Activated B cell treated with CpG ODN at 0.5 μM for 24 hours (primary cell): Measurements from ENCODE around the gene CBFA2T3. TPM values are rescaled to one million over a fixed set of nuclear protein-coding genes. Genes with fewer than 3 reads are reported as not detected.

Experiments
- ATAC-seq: fragments of 200-7000 bp; cut with Tn5 transposase; one replicate; pipeline ENCODE4 v1.10.0; 2021; ENCODE audit warnings: low read depth, mild to moderate bottlenecking, moderate library complexity
- CTCF ChIA-PET: fragments of 350-600 bp; sonication (Branson Sonifier 250); formaldehyde crosslinking; loops from one replicate; lab custom pipeline; 2021; ENCODE audit warnings: antibody characterized with exemption; lab: Charles Lee
- POLR2A ChIA-PET: fragments of 350-600 bp; sonication (Branson Sonifier 250); formaldehyde crosslinking; loops from one replicate; lab custom pipeline; 2021; ENCODE audit warnings: antibody characterized with exemption; lab: Charles Lee
- DNase-seq: peaks from one replicate; pipeline ENCODE4 v3.0.0; 2022
- H3K27ac Mint-ChIP-seq: one replicate; pipeline ENCODE4 v1.8.0; 2020; ENCODE audit warnings: mixed read lengths
- H3K27me3 Mint-ChIP-seq: one replicate; pipeline ENCODE4 v1.8.0; 2021; ENCODE audit warnings: mixed read lengths
- H3K36me3 Mint-ChIP-seq: one replicate; pipeline ENCODE4 v1.8.0; 2021; ENCODE audit warnings: low read depth, mixed read lengths
- H3K4me1 Mint-ChIP-seq: one replicate; pipeline ENCODE4 v1.8.0; 2021; ENCODE audit warnings: mixed read lengths
- H3K4me3 Mint-ChIP-seq: one replicate; pipeline ENCODE4 v1.8.0; 2020; ENCODE audit warnings: mild to moderate bottlenecking, mixed read lengths
- H3K9me3 Mint-ChIP-seq: one replicate; pipeline ENCODE4 v1.8.0; 2020; ENCODE audit warnings: mixed read lengths
- intact Hi-C: fragments of 100-400 bp; cut with micrococcal nuclease; formaldehyde crosslinking; loops from one replicate; pipeline ENCODE4 v1.15.1; 2024
- total RNA-seq: library from RNA; stranded (reverse); gene quantifications from 2 replicates; pipeline ENCODE4 v1.2.3, GENCODE V29; 2022
- TF ChIP-seq, protein P1 (sequence below): fragments of 200-600 bp; IDR thresholded peaks from one replicate; pipeline ENCODE4 v1.8.0; 2022; ENCODE audit warnings: antibody characterized with exemption, mild to moderate bottlenecking

The CBFA2T3 gene
- total RNA-seq, 1 donor from 2014 or later, result 63.3 TPM

DNA sequence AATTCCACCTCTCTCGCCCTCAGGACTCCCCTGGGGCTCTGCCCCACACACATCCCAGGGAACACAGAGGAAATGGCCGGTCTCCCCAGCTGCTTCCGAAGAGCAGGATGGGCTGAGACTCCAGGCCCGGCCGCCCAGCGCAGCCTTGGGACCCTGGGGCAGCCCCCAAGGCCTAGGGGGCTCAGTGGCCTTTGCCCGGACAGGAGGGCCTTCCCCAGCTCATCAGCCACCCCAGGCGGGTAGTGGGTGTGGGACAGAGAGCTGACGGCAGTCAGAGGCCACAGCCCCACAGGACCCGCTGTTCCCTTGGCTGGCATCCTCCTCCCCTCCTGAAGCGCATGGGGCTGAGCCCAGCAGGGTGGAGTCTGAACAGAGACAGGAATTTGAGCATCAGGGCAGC lies 6.2 kb upstream of the CBFA2T3 start:
- Mint-ChIP-seq H3K9me3 (no peaks in the 10 kb centered on the region), H3K36me3 (no peaks in the 10 kb centered on the region), H3K27me3 (no peaks in the 10 kb centered on the region), H3K27ac (peak overlapping the region; percentile 82), H3K4me1 (peaks cover 88% of the 10 kb centered on the region), H3K4me3 (peak overlapping the region; percentile 76)
- CTCF ChIA-PET, result no interaction called here
- DNase-seq, result peak; percentile 54
- TF ChIP-seq, protein P1, sequence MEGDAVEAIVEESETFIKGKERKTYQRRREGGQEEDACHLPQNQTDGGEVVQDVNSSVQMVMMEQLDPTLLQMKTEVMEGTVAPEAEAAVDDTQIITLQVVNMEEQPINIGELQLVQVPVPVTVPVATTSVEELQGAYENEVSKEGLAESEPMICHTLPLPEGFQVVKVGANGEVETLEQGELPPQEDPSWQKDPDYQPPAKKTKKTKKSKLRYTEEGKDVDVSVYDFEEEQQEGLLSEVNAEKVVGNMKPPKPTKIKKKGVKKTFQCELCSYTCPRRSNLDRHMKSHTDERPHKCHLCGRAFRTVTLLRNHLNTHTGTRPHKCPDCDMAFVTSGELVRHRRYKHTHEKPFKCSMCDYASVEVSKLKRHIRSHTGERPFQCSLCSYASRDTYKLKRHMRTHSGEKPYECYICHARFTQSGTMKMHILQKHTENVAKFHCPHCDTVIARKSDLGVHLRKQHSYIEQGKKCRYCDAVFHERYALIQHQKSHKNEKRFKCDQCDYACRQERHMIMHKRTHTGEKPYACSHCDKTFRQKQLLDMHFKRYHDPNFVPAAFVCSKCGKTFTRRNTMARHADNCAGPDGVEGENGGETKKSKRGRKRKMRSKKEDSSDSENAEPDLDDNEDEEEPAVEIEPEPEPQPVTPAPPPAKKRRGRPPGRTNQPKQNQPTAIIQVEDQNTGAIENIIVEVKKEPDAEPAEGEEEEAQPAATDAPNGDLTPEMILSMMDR, result no peak
- POLR2A ChIA-PET, result interaction anchor here (1.1 to 7.6 kb wide), 4 partner anchors 14 to 110 kb away, joined by 4 to 165 read pairs (median 5); partner anchors contain the start of gene ACSF3
- intact Hi-C loops, result loop anchor here (1.0 to 5.0 kb wide), 4 partner anchors 15 to 132 kb away; no protein-coding TSS in a partner anchor
- peak; percentile 31 for ATAC-seq

DNA sequence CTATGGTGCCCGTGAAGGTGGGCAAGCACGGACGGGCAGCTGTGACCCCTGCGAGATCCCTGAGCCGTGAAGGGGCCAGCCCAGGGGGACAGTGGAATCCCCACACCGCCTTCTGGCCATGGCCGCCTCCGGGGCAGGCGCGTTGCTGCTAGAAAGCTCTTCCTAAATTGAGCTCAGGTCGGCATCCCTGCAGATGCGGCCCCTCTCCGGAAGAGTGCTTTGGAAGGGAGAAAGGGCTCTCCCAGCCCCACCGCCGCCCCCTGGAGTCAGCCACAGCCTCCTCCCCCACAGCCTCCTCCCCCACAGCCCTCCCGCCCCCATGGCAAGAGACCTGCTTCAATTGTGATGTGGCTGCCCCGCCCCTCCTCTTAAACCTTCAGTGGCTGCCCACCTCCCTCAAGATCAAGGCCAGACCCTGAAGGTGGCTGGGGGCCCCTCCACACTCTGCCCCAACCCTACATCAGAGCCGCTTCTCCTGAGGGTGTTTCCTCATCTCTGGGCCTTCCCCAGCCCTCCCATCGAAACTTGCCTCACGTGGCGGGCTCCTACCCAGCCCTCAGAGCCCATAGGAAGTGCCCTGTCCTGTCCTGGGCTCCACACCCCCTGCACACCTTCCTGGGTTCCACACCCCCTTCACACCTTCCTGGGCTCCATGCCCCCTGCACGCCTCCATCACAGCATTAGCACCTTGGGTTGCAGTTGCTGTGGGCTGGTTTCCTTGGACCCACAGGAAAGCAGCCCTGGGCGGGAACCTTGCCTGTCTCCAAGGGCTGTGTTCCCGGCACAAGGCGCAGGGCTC lies 5.5 kb upstream of the CBFA2T3 start:
- Mint-ChIP-seq H3K4me3 (peak overlapping the region; percentile 76), H3K9me3 (no peaks in the 10 kb centered on the region), H3K27me3 (no peaks in the 10 kb centered on the region), H3K36me3 (no peaks in the 10 kb centered on the region), H3K27ac (peak overlapping the region; percentile 74), H3K4me1 (peaks cover 91% of the 10 kb centered on the region)
- intact Hi-C loops, result loop anchor here (1.0 to 5.0 kb wide), 4 partner anchors 14 to 133 kb away; no protein-coding TSS in a partner anchor
- DNase-seq (no peak), ATAC-seq (no peak)
- ChIA-PET POLR2A (interaction anchor here (1.2 to 7.6 kb wide), 2 partner anchors 13 to 111 kb away, joined by 5 to 165 read pairs; partner anchors contain the start of gene ACSF3), CTCF (no interaction called here)
- TF ChIP-seq, protein P1, result no peak

DNA sequence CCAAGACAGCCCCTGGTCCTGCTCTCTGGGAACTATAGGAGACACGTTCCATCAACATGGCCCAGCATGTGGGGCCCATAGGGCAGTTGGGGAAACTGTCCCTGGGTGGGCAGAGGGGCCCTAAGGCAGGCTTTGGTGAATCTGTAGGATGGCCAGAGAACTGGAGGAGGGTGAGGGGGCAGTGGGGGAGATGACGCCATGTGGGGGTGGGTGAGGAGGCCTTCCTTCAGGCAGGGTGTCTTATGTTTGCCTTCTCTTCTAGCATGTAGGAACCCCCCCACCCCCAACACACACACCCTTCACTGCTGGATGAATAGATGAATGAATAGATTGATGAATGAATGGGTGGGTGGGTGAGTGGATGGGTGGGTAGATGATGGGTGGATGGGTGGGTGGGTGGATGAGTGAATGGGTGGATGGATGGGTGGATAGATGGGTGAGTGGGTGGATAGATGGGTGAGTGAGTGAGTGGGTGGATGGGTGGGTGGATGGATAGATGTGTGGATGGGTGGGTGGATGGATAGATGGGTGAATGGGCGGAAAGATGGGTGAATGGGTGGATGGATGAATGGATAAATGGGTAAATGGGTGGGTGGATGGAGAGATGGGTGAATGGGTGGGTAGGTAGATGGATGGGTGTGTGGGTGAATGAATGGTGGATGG lies 2.5 kb upstream of the CBFA2T3 start:
- Mint-ChIP-seq H3K27ac (peak overlapping the region; percentile 83), H3K9me3 (no peaks in the 10 kb centered on the region), H3K36me3 (peaks cover 2% of the 10 kb centered on the region), H3K4me3 (peak overlapping the region; percentile 38), H3K27me3 (no peaks in the 10 kb centered on the region), H3K4me1 (peaks cover 91% of the 10 kb centered on the region)
- intact Hi-C loops, result loop anchor here (2.0 to 5.0 kb wide), 2 partner anchors 25 to 53 kb away; no protein-coding TSS in a partner anchor
- TF ChIP-seq, protein P1, result no peak
- DNase-seq (no peak), ATAC-seq (no peak)
- ChIA-PET POLR2A (interaction anchor here (0.6 to 4.2 kb wide), 12 partner anchors 8 to 419 kb away, joined by 3 to 126 read pairs (median 6); no protein-coding TSS in a partner anchor), CTCF (no interaction called here)

DNA sequence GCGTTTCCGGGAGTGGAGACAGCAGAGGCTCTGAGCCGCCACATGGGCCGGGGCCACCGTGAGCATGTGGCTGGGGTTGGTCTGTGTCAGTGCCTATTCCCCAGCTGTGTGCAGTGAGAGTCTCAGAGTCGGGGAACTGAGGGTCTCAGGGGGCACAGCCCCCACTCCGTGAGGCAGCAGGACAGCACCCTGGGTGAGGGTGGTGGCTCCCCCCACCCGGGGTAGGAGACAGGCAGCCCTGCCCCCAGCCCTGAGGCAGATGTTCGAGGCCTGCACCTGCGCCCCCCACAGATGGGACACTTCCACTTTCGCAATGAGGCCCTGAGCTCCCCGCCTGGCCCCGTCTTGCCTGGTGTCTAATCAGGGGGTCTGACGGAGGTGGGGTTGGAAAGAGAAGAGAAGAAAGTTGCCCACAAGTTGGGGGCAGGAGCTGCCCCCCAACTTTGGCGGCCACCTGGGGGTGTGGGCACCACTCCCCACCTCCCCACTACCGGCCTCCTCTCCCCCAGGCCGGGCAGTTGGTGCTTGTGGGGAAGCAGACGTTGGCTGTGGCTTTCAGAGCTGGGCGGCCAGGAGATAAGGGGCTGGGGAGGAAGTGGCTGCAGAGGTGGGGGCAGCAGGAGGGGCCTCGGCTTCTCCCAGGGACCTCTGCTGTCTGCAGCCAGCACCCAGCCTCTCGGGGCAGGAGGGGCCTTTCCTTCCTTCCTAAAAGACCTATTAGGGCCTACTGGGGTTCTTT lies 1.8 kb upstream of the CBFA2T3 start:
- TF ChIP-seq, protein P1, result no peak
- intact Hi-C loops, result loop anchor here (1.0 to 2.0 kb wide), 2 partner anchors 10 to 26 kb away; no protein-coding TSS in a partner anchor
- no peaks in the 10 kb centered on the region for H3K27me3 Mint-ChIP-seq
- peaks cover 91% of the 10 kb centered on the region for H3K4me1 Mint-ChIP-seq
- POLR2A ChIA-PET, result interaction anchor here (0.6 to 4.2 kb wide), 13 partner anchors 9 to 418 kb away, joined by 3 to 126 read pairs (median 6); partner anchors contain the start of gene ACSF3
- H3K4me3 Mint-ChIP-seq, result peak overlapping the region; percentile 72
- peak; percentile 75 for DNase-seq
- peak; percentile 62 for ATAC-seq
- peaks cover 3% of the 10 kb centered on the region for H3K36me3 Mint-ChIP-seq
- no peaks in the 10 kb centered on the region for H3K9me3 Mint-ChIP-seq
- CTCF ChIA-PET, result interaction anchor here (1.3 kb wide), 1 partner anchor 120 kb away, joined by 3 read pairs; no protein-coding TSS in a partner anchor
- peak overlapping the region; percentile 83 for H3K27ac Mint-ChIP-seq
